ENCODE measurements around the gene TMOD3.
A peak's percentile ranks its signal among the peaks of the same experiment; 100 is the strongest.

Gene TMOD3

DNA sequence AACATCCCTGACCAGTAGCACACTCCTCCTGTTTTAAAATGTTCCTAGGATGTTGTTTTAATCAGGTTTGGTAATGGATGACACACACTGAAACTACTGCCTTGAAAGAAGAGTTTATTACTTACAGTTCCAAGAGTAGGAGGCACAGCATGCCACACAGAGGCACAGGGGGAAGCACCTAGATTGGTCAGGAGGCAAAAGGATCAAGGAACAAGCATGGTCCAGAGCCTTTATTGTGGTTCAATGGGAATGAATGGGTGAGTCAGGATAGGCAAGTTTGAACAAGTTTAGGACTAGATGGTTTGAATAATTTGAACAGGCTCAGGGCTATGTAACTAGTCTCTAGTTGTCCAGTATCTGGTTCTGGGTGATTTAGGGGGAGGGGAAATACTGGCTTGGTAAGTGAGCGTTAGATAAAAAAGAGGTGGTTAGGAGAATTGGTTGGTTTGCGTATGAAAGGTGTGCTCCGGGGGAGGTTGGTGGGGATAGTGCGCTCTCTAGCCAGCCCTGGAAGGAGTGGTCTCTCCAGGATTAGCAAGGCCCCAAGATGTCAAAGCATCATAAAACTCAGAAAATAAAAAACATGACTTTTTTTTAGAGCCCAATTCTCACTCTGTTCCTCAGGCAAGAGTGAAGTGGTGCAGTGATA is 35.1 kb downstream of the TMOD3 start:
- ATAC-seq (ENCODE audit: low read depth), result no peak
- peaks cover 10% of the 10 kb centered on the region for H3K4me1 Mint-ChIP-seq
- no peak for DNase-seq (ENCODE audit: low spot score in 2 of 2)
- H3K27ac Mint-ChIP-seq, result no peak overlapping the region
- no peaks in the 10 kb centered on the region for H3K27me3 Mint-ChIP-seq
- peaks cover 45% of the 10 kb centered on the region for H3K36me3 Mint-ChIP-seq
- H3K9me3 Mint-ChIP-seq, result no peaks in the 10 kb centered on the region
- no peak overlapping the region for H3K4me3 Mint-ChIP-seq

DNA sequence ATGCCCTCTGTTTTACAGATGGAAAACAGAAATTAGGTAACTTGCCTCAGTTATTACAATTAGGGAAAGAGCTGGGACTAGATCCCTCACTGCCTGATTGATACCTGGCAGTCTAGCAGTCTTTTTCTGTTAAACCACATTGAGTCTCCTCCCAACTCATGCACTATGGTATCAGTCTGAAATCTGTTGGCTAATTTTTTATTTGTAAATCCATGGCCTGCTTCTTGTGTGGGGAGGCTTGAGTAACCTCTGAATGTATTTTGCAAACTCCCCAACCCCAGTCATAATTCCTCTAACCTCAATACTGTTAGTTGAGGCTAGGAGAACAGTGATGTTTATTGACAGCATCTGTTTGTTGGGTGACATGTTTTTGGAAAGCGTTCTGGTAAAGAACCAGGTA is 35.9 kb downstream of the TMOD3 start:
- Mint-ChIP-seq H3K4me1 (peaks cover 10% of the 10 kb centered on the region), H3K36me3 (peaks cover 40% of the 10 kb centered on the region), H3K4me3 (no peak overlapping the region), H3K9me3 (no peaks in the 10 kb centered on the region), H3K27ac (no peak overlapping the region), H3K27me3 (no peaks in the 10 kb centered on the region)
- DNase-seq (ENCODE audit: low spot score in 2 of 2) (no peak), ATAC-seq (ENCODE audit: low read depth) (no peak)

DNA sequence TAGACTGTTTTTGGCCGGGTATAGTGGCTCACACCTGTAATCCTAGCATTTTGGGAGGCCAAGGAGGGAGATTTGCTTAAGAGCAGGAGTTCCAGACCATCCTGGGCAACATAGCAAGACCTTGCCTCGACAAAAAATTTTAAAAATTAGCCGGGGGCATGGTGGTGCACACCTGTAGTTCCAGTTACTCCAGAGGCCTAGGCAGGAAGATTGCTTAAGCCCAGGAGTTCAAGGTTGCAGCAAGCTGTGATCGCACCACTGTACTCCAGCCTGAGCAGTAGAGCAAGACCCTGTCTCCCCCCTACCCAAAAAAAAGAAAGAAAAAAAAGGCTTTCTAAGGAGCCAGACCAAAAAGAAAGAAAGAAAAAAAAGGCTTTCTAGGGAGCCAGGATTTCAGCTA is 36.7 kb downstream of the TMOD3 start:
- no peaks in the 10 kb centered on the region for H3K27me3 Mint-ChIP-seq
- DNase-seq (ENCODE audit: low spot score in 2 of 2), result no peak
- H3K36me3 Mint-ChIP-seq, result peaks cover 37% of the 10 kb centered on the region
- no peak overlapping the region for H3K27ac Mint-ChIP-seq
- H3K4me3 Mint-ChIP-seq, result no peak overlapping the region
- H3K9me3 Mint-ChIP-seq, result no peaks in the 10 kb centered on the region
- ATAC-seq (ENCODE audit: low read depth), result no peak
- peaks cover 7% of the 10 kb centered on the region for H3K4me1 Mint-ChIP-seq

DNA sequence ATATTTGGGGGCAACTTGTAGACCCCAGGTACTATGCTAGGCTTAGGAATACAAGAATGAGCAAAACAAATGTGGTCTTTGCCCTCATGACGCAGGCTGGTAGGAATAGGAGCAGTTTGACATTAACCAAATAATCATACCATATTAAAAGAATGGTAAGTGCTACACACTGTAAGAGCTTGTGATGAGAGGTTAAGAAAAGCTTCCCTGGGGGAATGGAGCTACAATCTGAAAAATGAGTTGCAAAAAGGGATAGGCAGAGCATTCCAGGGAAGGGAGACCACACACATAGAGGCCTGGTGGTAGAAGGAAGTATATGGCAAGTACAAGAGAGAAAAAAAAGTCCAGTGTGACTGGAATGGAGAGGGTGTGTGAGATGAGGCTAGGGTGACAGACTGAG is 37.3 kb downstream of the TMOD3 start:
- H3K36me3 Mint-ChIP-seq, result peaks cover 40% of the 10 kb centered on the region

DNA sequence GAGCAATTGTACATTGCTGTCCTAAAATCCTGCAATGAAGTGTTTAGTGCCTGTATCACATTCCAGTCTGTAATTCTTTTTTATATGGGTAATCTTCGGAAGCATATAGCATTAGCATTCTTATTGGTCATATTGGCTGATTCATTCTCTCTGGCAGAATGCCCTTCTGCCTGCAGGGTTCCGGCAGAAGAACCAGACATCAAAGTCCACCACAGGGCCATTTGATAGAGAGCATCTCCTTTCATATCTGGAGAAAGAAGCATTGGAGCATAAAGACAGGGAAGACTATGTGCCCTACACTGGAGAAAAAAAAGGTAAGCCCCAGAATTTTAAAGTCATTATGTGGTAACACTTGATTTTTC is 39.6 kb downstream of the TMOD3 start:
- Mint-ChIP-seq H3K4me3 (no peak overlapping the region), H3K36me3 (peaks cover 32% of the 10 kb centered on the region), H3K27ac (no peak overlapping the region), H3K27me3 (no peaks in the 10 kb centered on the region), H3K9me3 (no peaks in the 10 kb centered on the region), H3K4me1 (peaks cover 2% of the 10 kb centered on the region)
- no peak for ATAC-seq (ENCODE audit: low read depth)
- DNase-seq (ENCODE audit: low spot score in 2 of 2), result no peak

More for the DNA sequence above, 37.3 kb downstream of the TMOD3 start:
- Mint-ChIP-seq H3K9me3 (no peaks in the 10 kb centered on the region), H3K27me3 (no peaks in the 10 kb centered on the region), H3K4me3 (no peak overlapping the region), H3K4me1 (peaks cover 5% of the 10 kb centered on the region), H3K27ac (peak overlapping the region; percentile 31)
- no peak for ATAC-seq (ENCODE audit: low read depth)
- no peak for DNase-seq (ENCODE audit: low spot score in 2 of 2)

DNA sequence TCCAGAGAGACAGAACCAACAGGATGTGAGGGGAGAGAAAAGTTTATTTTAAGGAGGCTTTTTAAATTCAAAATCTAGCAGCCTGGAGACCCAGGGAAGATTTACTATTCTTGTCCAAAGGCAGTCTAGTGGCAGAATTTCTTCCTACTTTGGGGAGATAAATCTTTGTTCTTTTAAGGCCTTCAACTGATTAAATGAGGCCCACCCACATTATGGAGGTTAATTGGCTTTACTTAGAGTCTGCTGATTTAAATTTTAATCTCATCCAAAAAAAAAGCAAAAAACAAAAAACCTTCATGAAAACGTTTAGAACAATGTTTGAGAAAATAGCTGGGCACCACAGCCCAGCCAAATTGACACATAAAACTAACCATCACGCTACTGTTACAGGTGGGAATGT is 41.3 kb downstream of the TMOD3 start:
- ATAC-seq (ENCODE audit: low read depth), result no peak
- no peak overlapping the region for H3K27ac Mint-ChIP-seq
- H3K4me3 Mint-ChIP-seq, result no peak overlapping the region
- H3K4me1 Mint-ChIP-seq, result peaks cover 2% of the 10 kb centered on the region
- no peaks in the 10 kb centered on the region for H3K27me3 Mint-ChIP-seq
- H3K9me3 Mint-ChIP-seq, result no peaks in the 10 kb centered on the region
- H3K36me3 Mint-ChIP-seq, result peaks cover 33% of the 10 kb centered on the region
- no peak for DNase-seq (ENCODE audit: low spot score in 2 of 2)

DNA sequence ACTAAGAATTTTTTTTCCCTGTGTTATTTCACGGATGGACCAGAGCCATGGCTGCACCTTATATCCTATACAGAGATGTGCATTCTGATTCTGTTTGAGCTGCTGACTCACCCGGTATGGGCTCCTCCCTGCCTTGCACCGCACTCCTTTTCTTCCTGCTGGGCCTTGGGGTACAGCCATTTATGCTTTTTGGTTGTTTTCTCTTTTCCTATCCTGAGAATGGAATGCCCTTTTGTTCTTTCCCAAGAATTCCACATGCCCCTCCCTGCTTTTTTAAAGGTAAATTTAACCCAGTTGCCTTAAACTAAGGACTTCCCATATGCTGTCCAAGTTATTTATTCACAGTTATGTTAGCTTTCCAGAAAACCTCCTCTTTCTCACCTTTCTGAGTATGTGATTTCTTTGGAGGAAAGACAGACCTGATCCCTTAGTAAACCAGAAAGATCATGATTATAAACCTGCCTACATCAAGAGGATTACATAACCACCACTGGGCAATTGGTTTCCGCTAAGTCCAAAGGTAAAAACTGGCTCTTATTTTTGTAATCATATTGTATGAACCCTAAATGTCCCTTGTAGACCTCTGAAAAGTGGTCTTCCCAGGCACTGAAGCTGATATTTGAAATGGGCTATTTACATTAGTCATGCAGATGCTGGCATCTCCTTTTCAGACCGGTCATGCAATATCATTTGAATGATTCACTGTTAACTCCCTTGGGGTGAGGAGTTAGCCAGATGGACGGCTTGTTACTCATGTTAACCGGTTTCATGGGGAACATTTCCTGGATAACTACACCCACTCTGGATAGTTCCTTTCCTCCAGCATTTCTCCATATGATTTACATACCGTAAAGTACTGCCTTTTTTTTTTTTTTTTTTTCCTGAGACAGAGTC is 45.5 kb downstream of the TMOD3 start:
- no peak for DNase-seq (ENCODE audit: low spot score in 2 of 2)
- Mint-ChIP-seq H3K36me3 (peaks cover 25% of the 10 kb centered on the region), H3K27ac (no peak overlapping the region), H3K9me3 (no peaks in the 10 kb centered on the region), H3K4me1 (peaks cover 7% of the 10 kb centered on the region), H3K27me3 (no peaks in the 10 kb centered on the region), H3K4me3 (no peak overlapping the region)
- ATAC-seq (ENCODE audit: low read depth), result no peak

DNA sequence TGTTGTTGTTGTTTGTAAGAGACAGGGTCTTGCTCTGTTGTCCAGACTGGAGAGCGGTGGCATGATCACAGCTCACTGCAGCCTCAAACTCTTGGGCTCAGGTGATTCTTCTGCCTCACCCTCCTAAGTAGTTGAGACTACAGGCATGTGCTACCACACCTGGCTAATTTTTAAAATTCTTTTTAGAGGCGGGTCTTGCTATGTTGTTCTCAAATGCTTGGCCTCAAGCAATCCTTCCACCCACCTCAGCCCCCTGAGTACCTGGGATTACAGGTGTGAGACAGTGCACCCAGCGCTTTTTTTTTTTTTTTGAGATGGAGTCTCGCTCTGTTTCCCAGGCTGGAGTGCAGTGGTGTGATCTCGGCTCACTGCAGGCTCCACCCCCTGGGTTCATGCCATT is 46.7 kb downstream of the TMOD3 start:
- Mint-ChIP-seq H3K9me3 (no peaks in the 10 kb centered on the region), H3K4me1 (peaks cover 7% of the 10 kb centered on the region), H3K36me3 (peaks cover 25% of the 10 kb centered on the region), H3K4me3 (no peak overlapping the region), H3K27ac (no peak overlapping the region), H3K27me3 (no peaks in the 10 kb centered on the region)
- DNase-seq (ENCODE audit: low spot score in 2 of 2) (no peak), ATAC-seq (ENCODE audit: low read depth) (no peak)

DNA sequence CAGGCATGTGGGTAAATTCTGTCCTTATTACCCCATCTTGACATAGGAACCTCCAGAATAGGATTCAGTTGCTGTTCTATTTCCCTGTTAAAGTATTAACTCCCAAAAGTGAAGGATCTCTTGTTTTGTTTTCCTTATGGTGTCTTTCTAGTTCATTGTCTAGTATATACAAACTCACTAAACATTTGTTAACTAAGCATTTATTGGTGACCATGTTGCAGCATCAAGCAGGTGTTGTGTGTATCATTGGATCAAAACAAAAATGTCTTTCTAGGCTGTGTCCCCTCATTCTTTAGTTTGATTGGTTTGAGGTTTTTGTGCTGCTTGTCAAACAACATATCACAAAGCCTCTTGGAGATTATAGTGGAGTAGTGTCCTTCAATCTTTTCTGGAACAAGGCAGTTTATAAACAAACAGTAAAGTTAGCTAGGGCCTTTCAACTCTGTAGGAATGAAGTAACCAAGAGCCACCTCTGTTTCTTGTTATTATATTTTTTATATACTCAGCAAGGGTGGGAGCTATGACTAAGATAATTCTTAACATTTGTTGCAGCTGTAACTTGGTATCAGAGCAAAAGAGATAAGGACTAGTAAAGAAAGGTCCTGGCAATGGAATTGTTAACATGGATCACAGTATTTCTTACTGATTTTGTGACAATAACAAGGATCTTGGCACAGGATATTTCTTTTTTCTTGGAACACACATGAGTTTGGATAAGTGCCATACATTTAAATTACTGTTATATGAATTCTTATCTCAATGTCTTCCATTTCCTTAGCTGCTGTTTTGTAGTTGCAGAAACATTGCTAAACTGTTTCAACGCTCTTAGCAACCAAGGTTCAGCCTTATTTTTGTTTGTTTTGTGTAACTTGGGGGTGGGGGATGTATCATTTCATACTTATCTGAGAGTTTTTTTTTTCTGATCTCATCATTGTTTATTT is 49.3 kb downstream of the TMOD3 start:
- H3K4me1 Mint-ChIP-seq, result peaks cover 7% of the 10 kb centered on the region
- H3K36me3 Mint-ChIP-seq, result peaks cover 21% of the 10 kb centered on the region
- ATAC-seq (ENCODE audit: low read depth) (no peak), DNase-seq (ENCODE audit: low spot score in 2 of 2) (no peak)
- H3K27me3 Mint-ChIP-seq, result no peaks in the 10 kb centered on the region
- no peak overlapping the region for H3K4me3 Mint-ChIP-seq
- no peaks in the 10 kb centered on the region for H3K9me3 Mint-ChIP-seq
- peak overlapping the region; percentile 72 for H3K27ac Mint-ChIP-seq

DNA sequence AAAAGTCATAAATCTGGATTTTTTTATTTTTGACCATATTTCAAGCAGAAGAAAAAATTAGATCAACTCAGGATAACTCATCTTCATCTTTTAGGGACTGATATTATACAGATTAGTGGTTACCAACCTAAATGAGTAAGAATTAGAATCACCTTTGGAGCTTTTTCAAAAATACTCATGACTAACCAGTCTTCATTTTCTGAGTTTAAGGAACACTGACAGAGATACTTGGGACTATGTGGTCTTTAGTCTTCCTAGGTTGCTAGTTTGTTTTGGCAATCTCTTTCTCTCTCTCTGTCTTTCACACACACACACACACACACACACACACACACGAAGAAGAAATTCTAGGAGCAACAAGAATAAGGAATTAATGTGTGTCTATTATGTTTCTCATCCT is 50.1 kb downstream of the TMOD3 start:
- peaks cover 7% of the 10 kb centered on the region for H3K4me1 Mint-ChIP-seq
- H3K27ac Mint-ChIP-seq, result peak overlapping the region; percentile 72
- H3K36me3 Mint-ChIP-seq, result peaks cover 22% of the 10 kb centered on the region
- DNase-seq (ENCODE audit: low spot score in 2 of 2) (no peak), ATAC-seq (ENCODE audit: low read depth) (no peak)
- H3K9me3 Mint-ChIP-seq, result no peaks in the 10 kb centered on the region
- no peak overlapping the region for H3K4me3 Mint-ChIP-seq
- no peaks in the 10 kb centered on the region for H3K27me3 Mint-ChIP-seq

DNA sequence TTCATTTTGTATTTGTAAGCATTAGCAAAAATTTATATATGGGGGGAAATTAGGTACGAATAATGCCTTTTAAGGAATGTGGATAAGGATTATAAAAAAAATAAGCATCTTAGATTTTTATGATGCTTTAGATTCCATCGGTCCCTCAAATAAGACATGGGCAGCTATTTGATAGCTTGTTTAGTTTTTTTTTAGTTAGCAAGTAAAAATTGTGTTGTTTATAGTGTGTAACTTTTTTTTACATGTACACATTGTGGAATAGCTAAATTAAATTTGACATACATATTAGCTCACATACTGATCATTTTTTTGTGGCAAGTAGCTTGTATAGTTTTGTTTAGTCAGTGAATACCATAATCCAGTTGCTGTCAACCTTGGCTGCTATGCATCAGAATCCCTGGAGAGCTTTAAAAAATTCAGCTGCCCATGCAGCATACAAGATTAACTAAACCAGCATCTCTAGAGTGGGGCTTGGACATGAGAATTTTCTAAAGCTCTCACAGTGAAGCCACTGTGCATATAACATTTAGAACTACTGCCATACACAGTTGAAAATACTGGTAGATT is 53.9 kb downstream of the TMOD3 start:
- peak overlapping the region; percentile 41 for H3K27ac Mint-ChIP-seq

DNA sequence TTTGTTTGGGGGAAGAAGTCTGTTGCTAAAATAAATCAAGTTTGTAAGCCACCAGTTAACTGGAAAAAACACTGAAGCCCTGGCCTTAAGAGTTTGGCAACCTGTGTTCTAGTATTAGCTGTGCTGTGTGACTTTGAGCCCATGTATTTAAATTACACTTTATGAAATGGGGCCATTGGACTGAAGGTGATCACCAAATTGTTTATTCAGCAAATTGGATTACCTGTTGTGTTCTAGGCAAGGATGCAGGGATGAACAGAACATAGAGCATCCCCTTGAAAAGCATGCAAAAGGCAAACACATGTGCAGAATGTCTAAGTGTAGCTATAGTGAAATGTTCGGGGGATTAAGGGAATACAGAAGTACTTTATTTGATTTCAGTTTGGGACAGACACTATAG is 54.6 kb downstream of the TMOD3 start:
- ATAC-seq (ENCODE audit: low read depth) (no peak), DNase-seq (ENCODE audit: low spot score in 2 of 2) (no peak)
- Mint-ChIP-seq H3K27me3 (no peaks in the 10 kb centered on the region), H3K27ac (peak overlapping the region; percentile 41), H3K36me3 (peaks cover 15% of the 10 kb centered on the region), H3K4me1 (peaks cover 6% of the 10 kb centered on the region), H3K4me3 (no peak overlapping the region), H3K9me3 (no peaks in the 10 kb centered on the region)

More for the DNA sequence above, 53.9 kb downstream of the TMOD3 start:
- Mint-ChIP-seq H3K9me3 (no peaks in the 10 kb centered on the region), H3K4me3 (no peak overlapping the region), H3K36me3 (peaks cover 12% of the 10 kb centered on the region), H3K4me1 (peaks cover 6% of the 10 kb centered on the region), H3K27me3 (no peaks in the 10 kb centered on the region)
- ATAC-seq (ENCODE audit: low read depth), result no peak
- no peak for DNase-seq (ENCODE audit: low spot score in 2 of 2)

DNA sequence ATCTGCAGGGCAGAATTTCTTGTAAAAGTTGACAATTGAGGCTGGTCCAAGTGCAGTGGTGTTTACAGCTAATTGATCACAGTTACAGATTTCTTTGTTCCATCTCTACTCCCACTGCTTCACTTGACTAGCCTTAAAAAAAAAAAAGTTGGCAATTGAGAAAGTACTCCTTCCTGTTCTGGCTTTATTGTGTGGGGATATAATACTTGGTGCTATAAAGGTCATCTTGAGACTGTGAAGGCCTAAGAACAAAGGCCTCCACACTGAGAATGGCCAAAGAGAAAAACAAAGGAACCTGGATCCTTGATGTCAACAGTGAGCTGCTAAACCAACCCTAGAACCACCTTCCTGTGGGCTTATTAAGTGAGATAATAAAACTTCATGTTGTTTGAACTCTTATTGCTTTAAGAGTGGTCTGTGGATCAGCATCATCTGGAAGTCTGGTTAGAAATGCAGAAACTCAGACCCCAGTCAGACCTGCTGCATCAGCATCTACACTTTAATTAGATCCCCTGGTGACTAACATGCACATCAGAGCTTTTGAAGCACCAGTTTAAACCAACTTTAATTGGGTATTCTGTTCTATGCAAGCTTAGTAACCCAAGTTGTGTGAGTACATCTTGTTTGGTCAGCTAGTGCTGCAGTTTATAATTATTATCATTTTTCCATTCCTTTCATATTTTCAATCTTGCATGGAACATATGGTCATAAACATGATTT is 55.2 kb downstream of the TMOD3 start:
- H3K27ac Mint-ChIP-seq, result peak overlapping the region; percentile 41
- peaks cover 5% of the 10 kb centered on the region for H3K4me1 Mint-ChIP-seq
- H3K4me3 Mint-ChIP-seq, result no peak overlapping the region
- no peaks in the 10 kb centered on the region for H3K9me3 Mint-ChIP-seq
- peaks cover 13% of the 10 kb centered on the region for H3K36me3 Mint-ChIP-seq
- DNase-seq (ENCODE audit: low spot score in 2 of 2) (no peak), ATAC-seq (ENCODE audit: low read depth) (no peak)
- no peaks in the 10 kb centered on the region for H3K27me3 Mint-ChIP-seq

Data from memory B cell (primary cell).